Gastroesophageal sphincter (tissue), 3 donors: ENCODE data around the gene ZNF143.

Source experiments
- EP300 ChIP-seq: sonication (generic); formaldehyde crosslinking; IDR thresholded peaks from one replicate; pipeline ENCODE4 v1.6.1; 2017; ENCODE audit warnings: antibody characterized with exemption, mild to moderate bottlenecking
- POLR2A ChIP-seq, 2 donors: fragments of 450-650 bp; IDR thresholded peaks; one replicate each; pipeline ENCODE4 v1.6.1; 2017; ENCODE audit warnings: antibody characterized with exemption in 2 of 2, mild to moderate bottlenecking in 2 of 2, moderate library complexity in 1 of 2
- POLR2AphosphoS5 ChIP-seq: sonication (generic); formaldehyde crosslinking; IDR thresholded peaks from one replicate; pipeline ENCODE4 v1.6.1; 2017; ENCODE audit warnings: antibody characterized with exemption
- TF ChIP-seq, protein P1 (sequence below), 4 experiments: fragments of 200-600 bp in 2 of 4; fragments of 450-650 bp in 2 of 4; sonication (generic) in 1 of 4; IDR thresholded peaks; one replicate each; pipeline ENCODE4 v1.5.1; 2017 to 2019; ENCODE audit warnings: antibody characterized with exemption in 4 of 4, mild to moderate bottlenecking in 2 of 4, moderate library complexity in 2 of 4

DNA sequence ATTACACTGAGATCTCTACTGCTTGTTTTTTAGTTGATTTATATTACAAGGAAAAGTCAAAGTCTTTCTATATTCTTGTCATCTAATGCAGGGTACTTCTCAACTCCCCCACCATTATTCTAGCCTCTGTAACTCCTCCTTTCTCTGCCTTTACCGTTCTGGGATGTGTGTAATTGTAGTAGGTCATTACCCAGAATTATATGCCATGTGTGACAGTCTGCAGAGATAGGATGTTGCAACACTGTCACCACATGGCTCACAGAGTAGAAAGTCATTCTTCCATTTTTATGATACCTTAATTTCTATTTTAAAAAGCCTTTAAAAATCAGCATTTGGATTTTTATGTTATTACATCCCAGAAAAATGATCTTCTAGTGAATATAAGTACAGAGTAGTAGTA lies 32.7 kb downstream of the ZNF143 start:
- no peak for TF ChIP-seq EP300
- no peak for TF ChIP-seq POLR2AphosphoS5
- TF ChIP-seq, protein P1, sequence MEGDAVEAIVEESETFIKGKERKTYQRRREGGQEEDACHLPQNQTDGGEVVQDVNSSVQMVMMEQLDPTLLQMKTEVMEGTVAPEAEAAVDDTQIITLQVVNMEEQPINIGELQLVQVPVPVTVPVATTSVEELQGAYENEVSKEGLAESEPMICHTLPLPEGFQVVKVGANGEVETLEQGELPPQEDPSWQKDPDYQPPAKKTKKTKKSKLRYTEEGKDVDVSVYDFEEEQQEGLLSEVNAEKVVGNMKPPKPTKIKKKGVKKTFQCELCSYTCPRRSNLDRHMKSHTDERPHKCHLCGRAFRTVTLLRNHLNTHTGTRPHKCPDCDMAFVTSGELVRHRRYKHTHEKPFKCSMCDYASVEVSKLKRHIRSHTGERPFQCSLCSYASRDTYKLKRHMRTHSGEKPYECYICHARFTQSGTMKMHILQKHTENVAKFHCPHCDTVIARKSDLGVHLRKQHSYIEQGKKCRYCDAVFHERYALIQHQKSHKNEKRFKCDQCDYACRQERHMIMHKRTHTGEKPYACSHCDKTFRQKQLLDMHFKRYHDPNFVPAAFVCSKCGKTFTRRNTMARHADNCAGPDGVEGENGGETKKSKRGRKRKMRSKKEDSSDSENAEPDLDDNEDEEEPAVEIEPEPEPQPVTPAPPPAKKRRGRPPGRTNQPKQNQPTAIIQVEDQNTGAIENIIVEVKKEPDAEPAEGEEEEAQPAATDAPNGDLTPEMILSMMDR (IDR thresholded peaks at IDR 0.05), result no peak
- TF ChIP-seq POLR2A (IDR thresholded peaks at IDR 0.05), result no peak
